Activated CD8-positive, alpha-beta T cell treated with anti-CD3 and anti-CD28 coated beads, Interleukin-2, amount 10 ng/mL, durations not matched to agents 7 days and 5 days (primary cell): ENCODE results near the gene FAM9C. TPM values are rescaled to one million over a fixed set of nuclear protein-coding genes. Genes with fewer than 3 reads are reported as not detected.
A peak's percentile ranks its signal among the peaks of the same experiment; 100 is the strongest.
"Not testable (repeated sequence)": the region's sequence is repeated elsewhere in the genome, so short reads cannot be mapped to it uniquely, and the experiment has no call there.

Experiments
- ATAC-seq: fragments of 150-1000 bp; cut with Tn5 transposase; one replicate; pipeline ENCODE4 v1.10.0; 2021; ENCODE audit warnings: moderate library complexity
- CTCF ChIA-PET: fragments of 350-600 bp; sonication (Branson Sonifier 250); formaldehyde crosslinking; loops from one replicate; lab custom pipeline; 2021; ENCODE audit warnings: antibody characterized with exemption; lab: Charles Lee
- POLR2A ChIA-PET: fragments of 350-600 bp; sonication (Branson Sonifier 250); formaldehyde crosslinking; loops from one replicate; lab custom pipeline; 2021; ENCODE audit warnings: antibody characterized with exemption; lab: Charles Lee
- DNase-seq: peaks from one replicate; pipeline ENCODE4 v3.0.0-alpha.2; 2020
- H3K27ac Mint-ChIP-seq: one replicate; pipeline ENCODE4 v1.8.0; 2021; ENCODE audit warnings: mild to moderate bottlenecking, mixed read lengths
- H3K27me3 Mint-ChIP-seq: one replicate; pipeline ENCODE4 v1.8.0; 2021; ENCODE audit warnings: low read depth, mixed read lengths
- H3K36me3 Mint-ChIP-seq: one replicate; pipeline ENCODE4 v1.8.0; 2021; ENCODE audit warnings: low read depth, mixed read lengths
- H3K4me1 Mint-ChIP-seq: one replicate; pipeline ENCODE4 v1.8.0; 2021; ENCODE audit warnings: low read depth, mixed read lengths
- H3K4me3 Mint-ChIP-seq: one replicate; pipeline ENCODE4 v1.8.0; 2021; ENCODE audit warnings: mild to moderate bottlenecking, mixed read lengths
- H3K9me3 Mint-ChIP-seq: one replicate; pipeline ENCODE4 v1.8.0; 2022; ENCODE audit warnings: mixed read lengths; ENCODE audit not compliant: insufficient read depth
- total RNA-seq, 2 experiments: library from RNA; stranded (reverse); gene quantifications; one replicate each; pipeline ENCODE4 v1.2.3, GENCODE V29; 2021

Gene FAM9C
- total RNA-seq, 2 experiments from 2014 or later = not detected

- Mint-ChIP-seq H3K4me1 (peaks cover 56% of the 10 kb centered on the region), H3K36me3 (peaks cover 12% of the 10 kb centered on the region), H3K27ac (peak overlapping the region; percentile 80), H3K27me3 (no peaks in the 10 kb centered on the region), H3K9me3 (peaks cover 11% of the 10 kb centered on the region), H3K4me3 (peak overlapping the region; percentile 12)
- DNase-seq (no peak), ATAC-seq (peak; percentile 72)
- POLR2A ChIA-PET = interaction anchor here (0.6 to 7.3 kb wide), 8 partner anchors 15 to 118 kb away, joined by 3 to 73 read pairs (median 4); partner anchors contain the start of gene TMSB4X
- CTCF ChIA-PET = interaction anchor here (0.7 to 1.2 kb wide), 7 partner anchors 12 to 128 kb away, joined by 3 to 5 read pairs (median 3); no protein-coding TSS in a partner anchor
These were observed 30.2 kb upstream of the FAM9C start for GRCh38 chrX:13074297-13075262.

GRCh38 chrX:13069771-13070416 is 25.5 kb upstream of the FAM9C start:
- POLR2A ChIA-PET = interaction anchor here (0.9 kb wide), 1 partner anchor 15 kb away, joined by 3 read pairs; no protein-coding TSS in a partner anchor
- CTCF ChIA-PET = no interaction called here

GRCh38 chrX:13068651-13069050 is 24.2 kb upstream of the FAM9C start:
- Mint-ChIP-seq H3K4me3 (no peak overlapping the region), H3K4me1 (peaks cover 32% of the 10 kb centered on the region), H3K27me3 (no peaks in the 10 kb centered on the region), H3K27ac (no peak overlapping the region), H3K9me3 (peaks cover 18% of the 10 kb centered on the region), H3K36me3 (peaks cover 18% of the 10 kb centered on the region)
- no peak for DNase-seq
- CTCF ChIA-PET = no interaction called here
- POLR2A ChIA-PET = no interaction called here
- ATAC-seq = no peak

More at GRCh38 chrX:13069771-13070416, 25.5 kb upstream of the FAM9C start:
- ATAC-seq = no peak
- peaks cover 18% of the 10 kb centered on the region for H3K36me3 Mint-ChIP-seq
- no peak for DNase-seq
- peaks cover 33% of the 10 kb centered on the region for H3K4me1 Mint-ChIP-seq
- no peak overlapping the region for H3K4me3 Mint-ChIP-seq
- no peaks in the 10 kb centered on the region for H3K27me3 Mint-ChIP-seq
- H3K9me3 Mint-ChIP-seq = peaks cover 18% of the 10 kb centered on the region
- H3K27ac Mint-ChIP-seq = no peak overlapping the region

- peaks cover 21% of the 10 kb centered on the region for H3K36me3 Mint-ChIP-seq
- no peak overlapping the region for H3K27ac Mint-ChIP-seq
- ATAC-seq = no peak
- H3K9me3 Mint-ChIP-seq = peaks cover 22% of the 10 kb centered on the region
- peaks cover 29% of the 10 kb centered on the region for H3K4me1 Mint-ChIP-seq
- no peak for DNase-seq
- no peaks in the 10 kb centered on the region for H3K27me3 Mint-ChIP-seq
- no peak overlapping the region for H3K4me3 Mint-ChIP-seq
- ChIA-PET POLR2A (no interaction called here), CTCF (no interaction called here)
These were observed 23.4 kb upstream of the FAM9C start for GRCh38 chrX:13067773-13068172.

GRCh38 chrX:13066391-13066790 is 22.0 kb upstream of the FAM9C start:
- ChIA-PET POLR2A (no interaction called here), CTCF (interaction anchor here (1.0 kb wide), 1 partner anchor 10 kb away, joined by 4 read pairs; no protein-coding TSS in a partner anchor)
- DNase-seq (no peak), ATAC-seq (no peak)
- Mint-ChIP-seq H3K9me3 (peaks cover 21% of the 10 kb centered on the region), H3K27me3 (no peaks in the 10 kb centered on the region), H3K27ac (no peak overlapping the region), H3K36me3 (peaks cover 24% of the 10 kb centered on the region), H3K4me3 (no peak overlapping the region), H3K4me1 (peaks cover 29% of the 10 kb centered on the region)

- no peaks in the 10 kb centered on the region for H3K27me3 Mint-ChIP-seq
- peaks cover 30% of the 10 kb centered on the region for H3K36me3 Mint-ChIP-seq
- ATAC-seq (no peak), DNase-seq (no peak)
- H3K9me3 Mint-ChIP-seq = peaks cover 18% of the 10 kb centered on the region
- ChIA-PET POLR2A (interaction anchor here (0.6 to 1.2 kb wide), 2 partner anchors 24 to 89 kb away, joined by 3 read pairs; no protein-coding TSS in a partner anchor), CTCF (no interaction called here)
- peaks cover 37% of the 10 kb centered on the region for H3K4me1 Mint-ChIP-seq
- H3K27ac Mint-ChIP-seq = no peak overlapping the region
- no peak overlapping the region for H3K4me3 Mint-ChIP-seq
These were observed 20.3 kb upstream of the FAM9C start for GRCh38 chrX:13064599-13065143.

- ChIA-PET POLR2A (interaction anchor here (0.6 to 1.3 kb wide), 2 partner anchors 10 to 50 kb away, joined by 3 read pairs; no protein-coding TSS in a partner anchor), CTCF (interaction anchor here (1.1 kb wide), 1 partner anchor 425 kb away, joined by 3 read pairs; no protein-coding TSS in a partner anchor)
- peaks cover 34% of the 10 kb centered on the region for H3K4me1 Mint-ChIP-seq
- peaks cover 25% of the 10 kb centered on the region for H3K36me3 Mint-ChIP-seq
- not testable (repeated sequence) for ATAC-seq, H3K4me3 Mint-ChIP-seq, H3K9me3 Mint-ChIP-seq, DNase-seq, H3K27me3 Mint-ChIP-seq
- peak overlapping the region; percentile 30 for H3K27ac Mint-ChIP-seq
These were observed 18.7 kb upstream of the FAM9C start for GRCh38 chrX:13063124-13063523.

- H3K27me3 Mint-ChIP-seq, ATAC-seq, H3K9me3 Mint-ChIP-seq, H3K4me3 Mint-ChIP-seq, DNase-seq, CTCF ChIA-PET, H3K27ac Mint-ChIP-seq, POLR2A ChIA-PET: not testable (repeated sequence)
- H3K36me3 Mint-ChIP-seq = peaks cover 25% of the 10 kb centered on the region
- peaks cover 34% of the 10 kb centered on the region for H3K4me1 Mint-ChIP-seq
These were observed 17.9 kb upstream of the FAM9C start for GRCh38 chrX:13062331-13062730.

GRCh38 chrX:13061215-13061708 is 16.8 kb upstream of the FAM9C start:
- POLR2A ChIA-PET, H3K27ac Mint-ChIP-seq, H3K27me3 Mint-ChIP-seq, ATAC-seq, DNase-seq, H3K9me3 Mint-ChIP-seq, H3K4me3 Mint-ChIP-seq: not testable (repeated sequence)
- CTCF ChIA-PET = interaction anchor here (1.3 to 1.5 kb wide), 2 partner anchors 10 to 15 kb away, joined by 4 read pairs; no protein-coding TSS in a partner anchor
- peaks cover 18% of the 10 kb centered on the region for H3K36me3 Mint-ChIP-seq
- H3K4me1 Mint-ChIP-seq = peaks cover 25% of the 10 kb centered on the region

GRCh38 chrX:13059637-13060499 is 15.4 kb upstream of the FAM9C start:
- ChIA-PET POLR2A (interaction anchor here (0.5 to 1.1 kb wide), 2 partner anchors 12 to 68 kb away, joined by 3 read pairs; no protein-coding TSS in a partner anchor), CTCF (interaction anchor here (1.3 to 1.5 kb wide), 2 partner anchors 8 to 17 kb away, joined by 4 read pairs; no protein-coding TSS in a partner anchor)
- Mint-ChIP-seq H3K36me3 (peaks cover 20% of the 10 kb centered on the region), H3K4me1 (peaks cover 32% of the 10 kb centered on the region), H3K27ac (no peak overlapping the region), H3K9me3 (peaks cover 10% of the 10 kb centered on the region), H3K27me3 (no peaks in the 10 kb centered on the region), H3K4me3 (no peak overlapping the region)
- DNase-seq (no peak), ATAC-seq (no peak)
